CD4-positive, alpha-beta T cell treated with Interleukin-15 for 4 hours (primary cell): ENCODE measurements around the gene PARD3.
"Not testable (repeated sequence)": the region's sequence is repeated elsewhere in the genome, so short reads cannot be mapped to it uniquely, and the experiment has no call there.

Experiments used
- DNase-seq: peaks from one replicate; pipeline ENCODE4 v3.0.0-alpha.2; 2020; ENCODE audit warnings: low spot score

PARD3 gene

DNA sequence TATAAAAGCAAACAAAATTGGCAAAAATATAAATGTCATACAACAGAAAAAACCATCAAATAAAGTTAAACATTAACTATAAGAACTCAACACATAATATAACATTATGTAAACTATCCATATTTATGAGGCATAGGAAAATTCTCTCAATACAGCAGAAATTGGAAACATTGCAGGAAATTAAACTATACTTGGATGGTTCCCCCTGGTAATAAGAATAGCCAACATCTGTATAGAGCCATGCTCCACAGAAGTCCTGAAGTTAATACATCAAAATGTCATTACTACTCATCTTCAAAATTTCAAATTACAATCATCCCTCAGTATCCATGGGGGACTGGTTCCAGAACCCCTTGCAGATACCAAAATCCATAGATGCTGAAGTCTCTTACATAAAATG, 350.5 kb downstream of the PARD3 start:
- DNase-seq: no peak

DNA sequence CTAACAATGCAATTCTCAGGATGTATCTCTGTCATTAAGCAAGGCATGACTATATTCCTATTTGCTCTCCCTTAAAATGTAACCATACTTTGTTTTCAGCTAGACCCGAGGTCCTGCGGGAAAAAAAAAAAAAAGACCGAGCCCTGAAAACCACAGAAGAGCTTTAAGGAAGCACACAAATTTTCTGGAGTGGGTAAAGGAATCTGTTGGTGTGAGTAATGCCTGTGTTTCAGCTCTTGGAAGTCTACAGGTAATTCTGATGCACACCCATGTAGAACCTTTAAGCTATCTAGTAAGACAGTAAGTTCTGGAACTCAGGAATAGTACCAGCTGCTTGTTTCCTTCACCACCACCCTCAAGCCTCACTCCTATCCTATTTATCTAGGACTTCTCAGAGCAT, 351.1 kb downstream of the PARD3 start:
- DNase-seq: no peak

DNA sequence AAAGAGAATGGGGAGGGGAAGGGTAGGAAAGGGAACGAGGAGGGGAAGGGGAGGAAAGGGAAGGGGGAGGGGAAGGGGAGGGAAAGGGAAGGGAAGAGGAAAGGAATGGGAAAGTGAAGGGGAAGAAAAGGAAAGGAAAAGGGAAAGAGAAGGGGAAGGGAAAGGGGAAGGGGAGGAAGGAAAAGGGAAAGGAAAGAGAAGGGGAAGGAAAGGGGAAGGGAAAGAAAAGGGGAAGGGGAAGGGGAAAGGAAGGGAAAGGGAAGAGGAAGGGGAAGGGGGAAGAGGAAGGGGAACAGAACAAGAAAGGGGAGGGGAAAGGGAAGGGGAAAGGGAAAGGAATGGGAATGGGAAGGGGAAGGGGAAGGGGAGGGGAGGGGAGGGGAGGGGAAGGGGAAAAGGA, 352.1 kb downstream of the PARD3 start:
- no peak for DNase-seq

DNA sequence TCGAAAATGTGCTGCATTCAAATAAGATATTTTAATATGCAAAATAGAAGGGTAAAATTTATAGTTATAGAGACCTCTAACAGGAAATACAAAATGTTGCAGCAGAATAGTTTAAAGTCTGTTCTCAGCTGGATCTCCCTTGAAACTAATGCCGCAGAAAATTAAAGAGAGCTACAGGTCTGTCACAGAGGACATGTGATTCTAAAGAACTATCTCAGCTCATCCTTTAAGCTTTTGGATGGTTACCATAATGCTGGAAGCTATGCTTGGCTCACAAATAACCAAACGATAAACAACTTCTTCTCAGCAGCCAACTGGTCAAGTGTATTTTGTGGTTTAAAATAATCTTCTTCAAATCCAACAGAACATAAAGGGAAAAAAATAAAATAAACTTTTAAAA, 353.0 kb downstream of the PARD3 start:
- no peak for DNase-seq

DNA sequence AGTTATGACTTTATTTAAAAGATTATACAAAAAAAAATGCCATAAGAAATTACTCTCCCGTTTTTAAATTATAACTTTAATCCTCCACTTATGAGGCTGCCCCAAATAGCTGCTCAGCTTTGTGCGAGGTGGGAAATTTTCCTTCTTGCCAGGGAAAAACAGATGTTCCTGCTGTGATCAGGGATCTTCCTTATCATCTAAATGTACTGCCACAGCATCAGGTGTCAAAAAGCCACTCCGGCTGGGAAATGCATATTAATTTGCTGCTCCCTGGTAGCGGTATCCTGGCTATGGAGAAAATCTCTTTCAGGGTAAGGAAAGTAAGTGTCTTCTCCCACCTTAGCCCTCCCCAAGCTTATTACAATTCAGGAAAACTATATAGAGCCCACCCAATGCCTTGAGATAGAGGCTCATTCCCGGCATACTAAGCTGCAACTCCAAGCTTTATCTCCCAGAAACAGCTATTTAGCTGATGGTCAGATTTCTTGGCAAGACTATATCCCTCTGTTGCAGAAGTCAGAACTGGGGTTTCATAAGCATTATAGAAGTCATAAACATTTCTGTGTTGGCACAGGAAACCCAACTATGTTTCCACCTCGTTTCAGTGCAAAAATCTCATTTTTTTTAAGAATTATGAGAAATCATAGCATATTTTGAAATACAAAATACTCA, 360.4 kb downstream of the PARD3 start:
- DNase-seq: no peak

DNA sequence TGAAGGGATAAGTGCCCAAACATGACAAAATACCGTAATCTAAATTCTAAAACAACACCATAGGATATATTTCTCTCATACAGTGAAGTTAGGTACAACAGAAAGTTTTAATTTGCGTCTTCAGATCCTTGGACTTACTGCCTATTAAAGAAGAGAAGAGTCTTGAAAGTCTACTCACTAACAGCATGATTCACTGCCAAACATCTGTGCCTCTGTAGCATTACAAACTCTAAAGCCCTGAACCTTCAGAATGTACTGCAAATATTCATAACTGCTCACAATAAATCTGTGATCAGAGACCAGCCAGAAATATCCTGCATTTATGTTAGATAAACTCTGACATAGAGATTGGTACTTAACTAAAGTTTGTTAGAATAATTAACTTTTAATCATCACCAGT, 365.3 kb downstream of the PARD3 start:
- no peak for DNase-seq

DNA sequence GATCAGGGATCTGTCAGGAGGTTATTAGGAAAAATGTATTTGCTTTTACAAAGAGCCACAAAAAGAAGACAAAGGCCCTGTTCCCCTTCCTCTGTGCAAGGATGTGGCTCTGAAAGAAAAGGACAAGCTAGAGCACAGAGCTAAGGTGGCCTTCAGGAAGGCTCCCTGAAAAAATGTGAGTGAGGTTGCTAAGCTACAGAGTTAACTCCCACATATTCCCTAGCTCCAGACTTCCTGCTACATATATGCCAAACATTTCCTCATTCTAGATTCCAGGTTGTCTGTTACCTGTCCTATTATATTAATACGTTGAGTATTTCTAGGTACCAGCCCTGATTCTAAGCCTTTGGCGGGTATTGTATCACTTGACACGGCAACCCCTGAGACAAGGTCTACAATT, 369.0 kb downstream of the PARD3 start:
- no peak for DNase-seq

DNA sequence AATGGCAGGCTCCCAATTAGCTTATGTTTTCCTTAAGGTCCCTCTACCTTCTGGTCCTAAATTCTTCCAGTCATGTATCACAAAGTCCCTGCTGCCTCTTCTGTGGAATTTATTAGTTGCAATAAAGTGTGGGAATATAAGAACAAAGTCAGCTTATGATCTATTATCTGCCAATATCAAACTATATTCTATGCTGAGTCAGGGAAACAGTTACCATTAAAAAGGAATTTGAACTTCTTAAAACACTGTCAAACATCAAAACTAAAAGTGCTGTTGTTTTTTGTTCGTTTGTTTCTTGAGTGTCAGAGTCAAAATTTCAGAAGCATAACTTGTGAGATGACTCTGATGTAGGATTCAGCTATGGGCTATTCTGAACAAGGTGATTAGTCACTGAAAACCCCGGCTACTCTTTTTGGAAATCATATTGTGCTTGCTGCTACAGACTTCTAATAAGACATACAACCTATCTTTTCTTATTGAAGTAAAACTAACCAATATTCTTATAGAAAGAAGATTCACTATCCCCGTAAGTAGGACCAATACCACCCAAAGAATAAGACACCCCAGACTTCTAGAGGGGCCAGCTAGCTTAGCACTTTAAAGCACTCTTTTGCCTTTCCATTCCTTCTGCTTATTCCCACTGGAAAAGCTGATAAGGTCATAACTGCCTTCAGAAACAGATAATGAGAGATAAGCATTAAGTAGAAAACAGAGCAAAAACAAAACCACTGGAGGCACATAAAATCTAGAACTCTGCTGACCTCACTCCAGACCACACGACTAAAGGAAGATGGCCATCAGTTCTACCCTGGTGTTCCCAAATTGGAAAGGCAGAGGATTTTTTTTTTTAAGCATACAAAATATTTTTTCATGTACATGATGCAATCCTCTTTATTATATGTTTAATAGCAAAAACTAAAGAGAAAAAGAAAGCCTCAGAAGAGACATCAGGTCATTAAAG, 370.6 kb downstream of the PARD3 start:
- DNase-seq: no peak

DNA sequence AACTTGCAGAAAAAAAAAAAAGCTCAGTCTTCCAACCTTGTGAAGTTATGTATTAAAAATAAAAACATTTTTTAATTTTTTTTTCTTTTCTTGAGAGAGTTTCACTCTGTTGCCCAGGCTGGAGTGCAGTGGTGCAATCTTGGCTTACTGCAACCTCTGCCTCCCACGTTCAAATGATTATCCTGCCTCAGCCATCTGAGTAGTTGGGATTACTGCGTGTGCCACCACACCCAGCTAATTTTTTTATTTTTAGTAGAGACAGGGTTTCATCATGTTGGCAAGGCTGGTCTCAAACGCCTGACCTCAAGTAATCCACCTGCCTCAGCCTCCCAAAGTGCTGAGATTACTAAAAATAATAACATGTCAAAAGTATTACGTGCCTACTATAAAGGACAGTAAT, 375.7 kb downstream of the PARD3 start:
- DNase-seq: not testable (repeated sequence)

DNA sequence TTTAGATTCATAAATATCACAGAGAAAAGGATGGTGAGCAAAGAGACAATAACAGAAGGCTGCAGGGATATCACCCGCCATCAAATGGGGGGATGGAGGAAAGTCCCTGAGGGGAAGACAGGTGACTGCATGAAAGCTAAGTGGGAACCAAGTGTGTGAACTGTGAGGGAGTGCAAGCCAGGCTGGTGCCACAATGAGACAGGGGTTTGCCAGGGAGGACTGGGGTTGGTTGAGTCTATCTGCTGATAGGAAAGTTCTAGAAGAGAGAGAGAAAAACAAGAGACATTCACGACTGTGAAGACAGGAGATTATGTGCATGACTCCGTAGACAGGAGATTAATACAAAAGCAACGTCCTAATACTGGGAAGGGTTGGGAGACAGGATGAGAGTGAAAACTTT, 376.4 kb downstream of the PARD3 start:
- no peak for DNase-seq

DNA sequence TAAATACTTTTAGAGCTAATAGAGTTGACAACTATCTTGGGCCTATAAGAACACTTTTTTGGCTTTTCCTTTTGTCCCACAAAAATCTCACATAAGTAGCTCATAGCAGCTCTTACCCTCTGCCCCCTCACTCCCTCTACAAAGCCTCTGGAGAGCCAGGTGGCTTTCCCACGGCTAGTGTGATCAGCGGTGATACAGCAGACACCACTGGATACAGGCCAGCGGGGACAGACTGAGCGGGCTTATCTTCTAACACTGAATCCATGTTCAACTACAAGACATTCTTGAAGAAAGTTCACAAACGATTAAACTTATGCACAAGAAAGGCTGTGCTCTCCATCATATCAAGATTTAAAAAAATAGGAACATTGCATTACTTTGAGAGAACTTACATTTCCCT, 377.2 kb downstream of the PARD3 start:
- DNase-seq: no peak

DNA sequence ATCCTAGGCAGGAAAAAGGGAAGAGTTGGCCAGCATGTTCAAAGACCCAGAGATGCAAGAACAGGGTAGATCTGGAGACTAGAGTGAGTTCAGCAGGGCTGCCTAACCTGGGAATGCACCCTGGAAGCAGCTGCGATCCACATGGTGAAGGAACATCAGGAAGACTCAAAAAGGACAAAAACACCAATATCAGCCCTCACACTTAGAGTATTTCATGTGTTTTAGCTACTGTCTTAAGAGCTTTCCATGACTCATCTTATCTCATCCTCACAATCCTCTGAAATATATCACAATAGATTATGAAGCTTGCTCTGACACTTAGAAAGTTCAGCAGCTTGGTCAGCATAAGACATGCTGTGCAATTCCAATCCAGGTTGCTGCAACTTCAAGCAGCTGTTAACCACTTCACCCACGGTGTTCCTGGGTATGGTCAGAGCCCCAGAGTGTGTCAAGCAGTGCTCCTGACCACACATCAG, 380.9 kb downstream of the PARD3 start:
- DNase-seq: no peak

DNA sequence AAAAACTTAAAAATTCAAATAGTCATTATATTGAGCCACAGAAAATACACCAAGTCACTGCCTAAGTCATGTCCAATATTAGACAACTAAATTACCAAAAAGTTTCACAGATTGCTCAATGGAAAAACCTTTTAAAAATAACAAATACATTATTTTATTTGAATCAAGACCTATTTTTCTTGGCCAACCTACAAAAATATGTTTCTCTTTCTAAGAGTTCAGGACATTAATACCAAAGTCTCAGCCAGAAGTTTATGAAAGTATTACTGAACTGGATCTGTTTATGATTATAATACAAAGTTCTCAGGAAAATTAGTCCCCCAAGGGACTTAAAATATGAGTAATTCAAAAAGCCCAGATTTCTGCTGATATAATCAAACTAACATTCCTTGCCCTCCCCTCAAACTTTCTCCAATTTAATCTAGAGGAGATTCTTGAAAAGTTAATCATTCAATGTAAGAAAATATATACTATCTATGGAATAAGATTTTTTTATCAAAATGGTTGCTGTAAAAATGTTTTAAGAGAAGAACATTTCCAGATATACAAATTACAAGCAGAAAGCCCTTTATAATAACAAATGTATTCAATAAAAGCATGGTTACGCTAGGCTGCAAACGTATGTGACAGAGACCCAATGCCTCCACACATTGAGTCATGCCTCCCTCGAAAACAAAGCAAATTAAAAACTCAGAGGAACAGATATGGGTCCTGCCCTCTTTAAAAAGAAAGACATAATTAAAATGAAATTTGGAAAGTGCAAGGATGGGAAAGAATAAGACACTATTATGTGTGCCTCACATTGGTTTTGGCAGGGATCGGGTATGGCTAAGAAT, 381.6 kb downstream of the PARD3 start:
- no peak for DNase-seq

DNA sequence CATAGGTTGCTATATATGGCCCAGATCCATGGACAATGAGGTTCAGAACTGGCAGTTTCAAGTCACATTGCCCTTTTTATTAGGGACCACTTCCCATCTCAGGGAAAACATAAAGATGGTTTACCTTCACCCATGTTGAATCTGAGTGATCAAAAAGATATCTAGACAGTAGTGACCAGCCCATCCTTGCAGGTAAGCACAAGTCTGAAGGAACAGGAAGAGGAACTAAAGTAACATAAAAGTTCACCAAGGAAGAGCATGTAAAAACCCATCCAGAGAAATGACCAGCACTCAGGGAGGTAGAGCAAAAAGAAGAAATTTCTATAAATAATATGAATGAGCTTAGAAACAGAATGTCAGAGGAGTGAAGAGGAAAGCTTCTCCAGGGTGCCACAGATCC, 382.5 kb downstream of the PARD3 start:
- DNase-seq: no peak

DNA sequence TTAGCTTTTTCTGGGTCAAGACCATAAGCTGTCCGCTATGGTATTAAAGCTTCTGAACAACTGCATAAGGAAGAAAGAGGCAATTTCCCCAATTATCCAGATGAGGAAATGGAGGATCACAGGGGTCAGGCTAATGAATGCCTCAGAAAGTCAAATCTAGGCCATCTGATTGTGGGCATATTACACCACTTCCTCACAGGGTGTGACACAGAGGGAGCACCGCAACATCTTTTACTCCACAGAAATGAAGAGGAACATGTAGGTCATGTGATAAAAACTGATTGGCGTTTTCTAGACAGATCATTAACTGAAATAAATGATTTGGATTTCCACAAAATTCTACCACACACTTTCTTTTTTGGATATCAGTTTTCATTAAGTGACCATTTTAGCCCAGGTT, 384.4 kb downstream of the PARD3 start:
- DNase-seq: no peak

DNA sequence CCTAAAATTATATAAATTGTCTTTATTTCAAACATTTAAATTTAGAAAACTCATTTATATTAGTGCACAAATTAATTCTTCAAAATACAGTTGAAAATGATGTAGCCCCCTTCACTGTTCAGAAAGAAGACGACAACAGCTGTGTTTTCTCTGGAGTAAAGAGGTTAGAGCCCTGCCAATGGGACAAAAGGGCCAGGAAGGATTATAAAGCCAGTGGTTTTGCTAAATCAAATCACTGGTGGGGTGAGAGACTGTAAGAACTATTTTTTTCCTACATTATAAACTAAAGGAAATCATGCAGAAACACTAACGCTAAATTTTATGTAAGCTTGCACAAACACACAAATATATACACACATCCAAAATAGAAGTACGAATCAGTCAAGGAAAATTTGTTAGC, 386.6 kb downstream of the PARD3 start:
- no peak for DNase-seq

DNA sequence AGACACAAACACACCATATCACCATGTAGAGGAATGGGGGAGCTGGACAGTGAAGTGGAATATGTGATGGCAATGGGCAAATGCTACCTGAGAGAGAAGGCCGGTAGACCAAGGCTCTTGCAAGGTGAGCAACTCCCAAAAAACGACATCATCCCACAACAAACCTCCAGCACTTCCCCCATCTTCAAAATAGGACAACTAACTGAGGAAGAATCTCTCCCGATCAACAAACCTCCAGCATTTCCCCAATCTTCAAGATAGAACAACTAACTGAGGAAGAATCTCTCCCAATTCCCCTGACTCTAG, 387.2 kb downstream of the PARD3 start:
- DNase-seq: no peak

DNA sequence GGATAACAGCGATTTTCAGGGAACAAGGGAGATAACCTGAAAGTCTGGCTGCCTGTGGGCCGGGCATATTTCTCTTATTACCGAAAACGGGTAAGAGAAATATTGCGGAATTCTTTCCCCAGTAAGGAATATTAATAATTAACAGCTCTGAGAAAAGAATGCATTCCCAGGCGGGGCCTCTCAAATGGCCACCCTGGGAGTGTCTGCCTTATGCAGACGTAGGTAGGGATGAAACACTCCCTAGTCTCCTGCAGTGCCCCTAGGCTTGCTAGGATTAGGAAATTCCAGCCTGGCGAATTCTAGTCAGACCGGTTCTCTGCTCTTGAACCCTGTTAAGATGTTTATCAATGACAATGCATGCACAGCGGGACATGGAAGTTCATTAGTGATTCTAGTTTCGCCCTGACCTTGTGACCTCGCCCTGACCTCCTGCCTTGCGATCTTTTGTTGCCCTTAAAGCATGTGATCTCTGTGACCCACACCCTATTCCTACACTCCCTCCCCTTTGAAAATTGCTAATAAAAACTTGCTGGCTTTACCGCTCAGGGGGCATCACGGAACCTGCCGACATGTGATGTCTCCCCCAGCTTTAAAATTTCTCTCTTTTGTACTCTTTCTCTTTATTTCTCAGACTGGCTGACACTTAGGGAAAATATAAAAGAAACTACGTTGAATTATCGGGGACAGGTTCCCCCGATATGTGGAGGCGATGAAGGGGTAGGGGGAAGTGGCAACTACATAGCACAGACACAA, 387.8 kb downstream of the PARD3 start:
- not testable (repeated sequence) for DNase-seq

DNA sequence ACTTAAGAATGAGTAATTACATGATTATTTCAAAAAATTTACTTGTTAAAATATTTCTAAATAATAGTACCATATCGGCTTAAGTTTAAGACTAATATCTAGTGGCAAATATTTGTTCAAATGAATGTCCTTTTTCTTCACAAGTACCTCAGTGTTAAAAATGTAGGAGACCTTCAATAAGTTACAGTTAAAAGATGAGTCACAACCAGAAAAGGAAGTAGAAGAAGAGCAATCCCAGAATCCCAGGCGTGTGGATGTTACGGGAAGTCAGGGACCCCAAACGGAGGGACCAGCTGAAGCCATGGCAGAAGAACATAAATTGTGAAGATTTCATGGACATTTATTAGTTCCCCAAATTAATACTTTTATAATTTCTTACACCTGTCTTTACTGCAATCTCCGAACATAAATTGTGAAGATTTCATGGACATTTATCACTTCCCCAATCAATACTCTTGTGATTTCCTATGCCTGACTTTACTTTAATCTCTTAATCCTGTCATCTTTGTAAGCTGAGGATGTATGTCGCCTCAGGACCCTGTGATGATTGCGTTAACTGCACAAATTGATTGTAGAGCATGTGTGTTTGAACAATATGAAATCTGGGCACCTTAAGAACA, 388.4 kb downstream of the PARD3 start:
- not testable (repeated sequence) for DNase-seq

DNA sequence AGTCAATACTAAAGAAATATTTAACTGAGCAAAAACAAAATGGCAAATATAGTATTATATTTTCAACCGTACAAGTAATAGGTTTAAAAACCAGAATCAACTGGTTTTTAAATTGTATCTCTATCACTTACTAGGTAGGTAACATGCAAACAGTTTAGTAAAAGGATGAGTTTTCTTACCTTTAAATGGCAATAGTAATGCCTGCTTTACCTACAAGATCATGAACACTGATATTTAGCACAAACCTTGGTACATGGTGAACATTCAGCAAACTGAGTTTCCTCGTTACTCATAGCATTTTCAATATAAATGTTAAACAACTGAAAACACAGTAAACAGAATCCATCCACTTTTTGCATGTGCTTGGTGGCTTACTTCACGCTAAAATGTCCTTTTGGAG, 389.1 kb downstream of the PARD3 start:
- no peak for DNase-seq
